CD4-positive, alpha-beta T cell (primary cell): ENCODE measurements around the gene DAND5. TPM values are rescaled to one million over a fixed set of nuclear protein-coding genes. Genes with fewer than 3 reads are reported as not detected.

Experiments
- ATAC-seq: fragments of 200-7000 bp; cut with Tn5 transposase; one replicate; pipeline ENCODE4 v1.10.0; 2022; ENCODE audit warnings: mild to moderate bottlenecking; ENCODE audit not compliant: poor library complexity
- CTCF ChIA-PET: fragments of 350-600 bp; sonication (Branson Sonifier 250); formaldehyde crosslinking; loops from one replicate; lab custom pipeline; 2021; ENCODE audit warnings: antibody characterized with exemption, inconsistent platforms; lab: Charles Lee
- POLR2A ChIA-PET: fragments of 350-600 bp; sonication (Branson Sonifier 250); formaldehyde crosslinking; loops from one replicate; lab custom pipeline; 2021; ENCODE audit warnings: antibody characterized with exemption, inconsistent platforms; lab: Charles Lee
- DNase-seq, 14 experiments: peaks; one replicate each; pipeline ENCODE4 v3.0.0-alpha.2; 2013 to 2020; ENCODE audit warnings: mixed read lengths in 2 of 14
- H3K27ac ChIP-seq, 2 donors: one replicate each; pipeline versions ENCODE4 v1.5.1 to v1.7.0; 2013; ENCODE audit warnings: low read length in 2 of 2, low read depth in 1 of 2, mild to moderate bottlenecking in 1 of 2
- H3K27me3 ChIP-seq, 2 experiments: 1 replicate in 1 of 2; 2 replicates in 1 of 2; pipeline versions ENCODE4 v1.6.1 to v1.7.0; 2013; ENCODE audit warnings: low read length in 2 of 2, control low read depth in 1 of 2, mild to moderate bottlenecking in 1 of 2, moderate library complexity in 1 of 2; ENCODE audit not compliant: insufficient read depth in 2 of 2, control insufficient read depth in 1 of 2
- H3K36me3 ChIP-seq: one replicate; pipeline ENCODE4 v1.6.1; 2013; ENCODE audit warnings: low read length, control low read depth; ENCODE audit not compliant: insufficient read depth
- H3K4me1 ChIP-seq: one replicate; pipeline ENCODE4 v1.6.1; 2013; ENCODE audit warnings: low read length, control low read depth; ENCODE audit not compliant: insufficient read depth
- H3K4me3 ChIP-seq: one replicate; pipeline ENCODE4 v1.5.1; 2013; ENCODE audit warnings: mild to moderate bottlenecking, low read length, moderate library complexity
- H3K9me3 ChIP-seq, 2 experiments: 1 replicate in 1 of 2; 2 replicates in 1 of 2; pipeline versions ENCODE4 v1.6.1 to v1.7.0; 2013; ENCODE audit warnings: low read length in 2 of 2, mild to moderate bottlenecking in 2 of 2, control low read depth in 1 of 2, moderate library complexity in 1 of 2; ENCODE audit not compliant: control insufficient read depth in 1 of 2, insufficient read depth in 1 of 2
- H3K27ac Mint-ChIP-seq: one replicate; pipeline ENCODE4 v1.8.0; 2020; ENCODE audit warnings: mixed read lengths
- H3K27me3 Mint-ChIP-seq: one replicate; pipeline ENCODE4 v1.8.0; 2021; ENCODE audit warnings: mixed read lengths
- H3K36me3 Mint-ChIP-seq: one replicate; pipeline ENCODE4 v1.8.0; 2021; ENCODE audit warnings: low read depth, mixed read lengths
- H3K4me1 Mint-ChIP-seq: one replicate; pipeline ENCODE4 v1.8.0; 2021; ENCODE audit warnings: low read depth, mixed read lengths
- H3K4me3 Mint-ChIP-seq: one replicate; pipeline ENCODE4 v1.8.0; 2020; ENCODE audit warnings: mild to moderate bottlenecking, mixed read lengths
- H3K9me3 Mint-ChIP-seq: one replicate; pipeline ENCODE4 v1.8.0; 2020; ENCODE audit warnings: mixed read lengths
- CTCF ChIP-seq: fragments of 200-600 bp; IDR thresholded peaks from one replicate; pipeline ENCODE4 v1.8.0; 2022; ENCODE audit warnings: antibody characterized with exemption, mild to moderate bottlenecking
- intact Hi-C, 2 experiments: fragments of 100-400 bp; cut with DNase I in 1 of 2; cut with micrococcal nuclease in 1 of 2; formaldehyde crosslinking; loops; one replicate each; pipeline versions ENCODE4 v1.15.1 to v1.9.0; 2023 to 2025; cut with DNase I, micrococcal nuclease
- total RNA-seq, 174 experiments: library from RNA in 2 of 174; stranded (reverse) in 2 of 174; gene quantifications; one replicate each; pipeline ENCODE4 v1.2.3 and lab custom pipeline; 2021 to 2026

Gene DAND5
- total RNA-seq, 2 experiments from 2014 or later, result not detected

- no peak for ATAC-seq
- no peak for DNase-seq
- Histone ChIP-seq H3K9me3 (peaks cover 0 to 6% of the 10 kb centered on the region in 2 experiments), H3K36me3 (peaks cover 69% of the 10 kb centered on the region), H3K4me3 (no peak overlapping the region), H3K27me3 (peaks cover 0 to 3% of the 10 kb centered on the region in 2 experiments), H3K4me1 (peaks cover 42% of the 10 kb centered on the region), H3K27ac (peak overlapping the region in 1 of 2 donors; percentile 4)
- peak overlapping the region; percentile 47 for H3K27ac Mint-ChIP-seq
- TF ChIP-seq CTCF, result no peak
- intact Hi-C loops, result no loop called here
- H3K4me3 Mint-ChIP-seq, result peak overlapping the region; percentile 91
- H3K27me3 Mint-ChIP-seq, result peaks cover 4% of the 10 kb centered on the region
- ChIA-PET POLR2A (interaction anchor here (0.7 to 1.6 kb wide), 4 partner anchors 10 to 57 kb away, joined by 3 to 7 read pairs (median 4); partner anchors contain the start of genes CALR, FARSA and GCDH), CTCF (interaction anchor here (0.6 to 2.4 kb wide), 2 partner anchors 17 to 312 kb away, joined by 4 to 7 read pairs; no protein-coding TSS in a partner anchor)
- no peaks in the 10 kb centered on the region for H3K9me3 Mint-ChIP-seq
- H3K36me3 Mint-ChIP-seq, result peaks cover 92% of the 10 kb centered on the region
- H3K4me1 Mint-ChIP-seq, result peaks cover 35% of the 10 kb centered on the region
Observed at GRCh38 chr19:12947702-12948611, 21.4 kb upstream of the DAND5 start.

- Histone ChIP-seq H3K36me3 (peaks cover 69% of the 10 kb centered on the region), H3K9me3 (peaks cover 0 to under 1% of the 10 kb centered on the region in 2 experiments), H3K4me1 (peaks cover 41% of the 10 kb centered on the region), H3K27ac (no peak overlapping the region), H3K27me3 (no peaks in the 10 kb centered on the region), H3K4me3 (no peak overlapping the region)
- DNase-seq (no peak), ATAC-seq (no peak)
- Mint-ChIP-seq H3K4me1 (peaks cover 29% of the 10 kb centered on the region), H3K4me3 (peak overlapping the region; percentile 45), H3K36me3 (peaks cover 93% of the 10 kb centered on the region), H3K27me3 (peaks cover 4% of the 10 kb centered on the region), H3K9me3 (no peaks in the 10 kb centered on the region), H3K27ac (peak overlapping the region; percentile 47)
- intact Hi-C loops, result no loop called here
- no peak for TF ChIP-seq CTCF
- ChIA-PET POLR2A (interaction anchor here (0.5 to 1.5 kb wide), 2 partner anchors 16 to 1519 kb away, joined by 3 to 5 read pairs; partner anchors contain the start of gene FARSA), CTCF (interaction anchor here (0.6 to 2.4 kb wide), 2 partner anchors 17 to 313 kb away, joined by 4 to 7 read pairs; no protein-coding TSS in a partner anchor)
Observed at GRCh38 chr19:12948612-12949362, 20.6 kb upstream of the DAND5 start.
